Adrenal gland (tissue), 12 donors: ENCODE results near the gene KIAA1671. TPM values are rescaled to one million over a fixed set of nuclear protein-coding genes. Genes with fewer than 3 reads are reported as not detected.

Experiments
- DNase-seq, 7 donors: peaks; one replicate each; pipeline ENCODE4 v3.0.0-alpha.2; 2019 to 2020
- H3K27ac ChIP-seq, 5 donors: fragments of 200-600 bp; sonication (generic) in 4 of 5; 1 replicate in 3 of 5; 2 replicates in 2 of 5; pipeline versions ENCODE4 v1.5.1 to v1.8.0; 2016 to 2020; ENCODE audit warnings: mild to moderate bottlenecking in 1 of 5
- H3K27me3 ChIP-seq: fragments of 200-600 bp; 2 replicates; pipeline ENCODE4 v1.8.0; 2021
- H3K36me3 ChIP-seq, 2 donors: fragments of 200-600 bp; replicated peaks in 1 of 2; 1 replicate in 1 of 2; 2 replicates in 1 of 2; pipeline versions ENCODE4 v1.5.1 to v1.8.0; 2018 to 2022
- H3K4me1 ChIP-seq, 2 donors: fragments of 200-600 bp; replicated peaks in 1 of 2; 1 replicate in 1 of 2; 2 replicates in 1 of 2; pipeline versions ENCODE4 v1.5.1 to v1.8.0; 2018 to 2021
- H3K4me3 ChIP-seq, 4 donors: fragments of 200-600 bp; sonication (generic) in 3 of 4; one replicate each; pipeline ENCODE4 v1.5.1; 2016 to 2018
- H3K9me3 ChIP-seq, 3 donors: fragments of 200-600 bp; sonication (generic) in 1 of 3; replicated peaks in 1 of 3; 1 replicate in 2 of 3; 2 replicates in 1 of 3; pipeline versions ENCODE4 v1.5.1 to v1.8.0; 2016 to 2021
- CTCF ChIP-seq, 6 experiments: fragments of 450-650 bp in 4 of 6; fragments of 200-600 bp in 2 of 6; sonication (generic) in 1 of 6; IDR thresholded peaks; 1 replicate in 5 of 6; 2 replicates in 1 of 6; pipeline versions ENCODE4 v1.5.1 to v1.8.0; 2016 to 2021; ENCODE audit warnings: antibody characterized with exemption in 6 of 6, mild to moderate bottlenecking in 2 of 6, moderate library complexity in 1 of 6
- POLR2A ChIP-seq, 2 donors: fragments of 450-650 bp; IDR thresholded peaks; one replicate each; pipeline ENCODE4 v1.6.1; 2017; ENCODE audit warnings: antibody characterized with exemption in 2 of 2, mild to moderate bottlenecking in 2 of 2, moderate library complexity in 1 of 2
- WGBS, 4 donors: extraction: QIAGEN DNeasy Blood & Tissue Kit in 2 of 4; methylation state at CpG; one replicate each; pipeline versions ENCODE4 v1.1.5 to v1.1.7; 2013 to 2017; 5-methylcytosine and 5-hydroxymethylcytosine counted together
- intact Hi-C, 2 donors: fragments of 100-400 bp; cut with DNase I; formaldehyde crosslinking; loops; one replicate each; pipeline versions ENCODE4 v1.14.1 to v1.15.0; 2022 to 2023
- polyA plus RNA-seq, 3 donors: library from polyadenylated mRNA; stranded (reverse); fragments of 200-250 nt in 2 of 3; fragments of 350-450 nt in 1 of 3; fragmentation: Illumina TruSeq in 1 of 3; extraction: RNeasy Lipid Tissue Mini Kit (QIAGEN cat#74804) in 1 of 3; gene quantifications; one replicate each; pipeline ENCODE4 v1.2.3, GENCODE V29; 2013 to 2014
- total RNA-seq, 9 donors: library from RNA; depleted of rRNA in 4 of 9; stranded (reverse); fragments of >200 nt in 4 of 9; fragments of 120-200 nt in 1 of 9; fragmentation: NEBNext Ultra II Directional in 1 of 9; extraction: Animal tissue kit (Norgen Biotek cat#: 25700) in 1 of 9; gene quantifications; one replicate each; pipeline versions ENCODE4 v1.1.0 to v1.2.4, GENCODE V29; 2013 to 2023
- donor health status: healthy with polysubstance abuse.
- donor health status: Bipolar disorder and iron deficiency.
- donor health status: DM: yes; HTN: yes; CAD: no.
- donor health status: DM: no; HTN: no; CAD: no.
- donor health status: DM: no; HTN: no; CAD: no.
- donor health status: DM: yes; HTN: yes; CAD: no.

The KIAA1671 gene
- total and polyA plus RNA-seq, 12 donors, result 5.3 to 71.0 (median 45.8) TPM

- Histone ChIP-seq H3K4me3 (no peak overlapping the region), H3K36me3 (no peaks in the 10 kb centered on the region), H3K4me1 (peaks cover 14 to 17% of the 10 kb centered on the region in 2 donors), H3K27me3 (no peaks in the 10 kb centered on the region), H3K27ac (no peak overlapping the region), H3K9me3 (no peaks in the 10 kb centered on the region)
- 49 to 81% (median 68%) methylated on average over 4 of the region's 4 CpGs for WGBS, 4 donors
- TF ChIP-seq CTCF (IDR thresholded peaks at IDR 0.05), result no peak
- no peak for TF ChIP-seq POLR2A (IDR thresholded peaks at IDR 0.05)
- intact Hi-C loops, result no loop called here
- no peak for DNase-seq
Measured at GRCh38 chr22:25146906-25147641, 194.6 kb downstream of the KIAA1671 start.

GRCh38 chr22:25147642-25147928 is 195.1 kb downstream of the KIAA1671 start:
- no peaks in the 10 kb centered on the region for H3K27me3 ChIP-seq
- peaks cover 14 to 17% of the 10 kb centered on the region in 2 donors for H3K4me1 ChIP-seq
- H3K36me3 ChIP-seq, result no peaks in the 10 kb centered on the region
- intact Hi-C loops, result no loop called here
- no peak overlapping the region for H3K4me3 ChIP-seq
- 67 to 90% (median 79%) methylated on average over 2 of the region's 2 CpGs for WGBS, 4 donors
- DNase-seq, result no peak
- TF ChIP-seq CTCF (IDR thresholded peaks at IDR 0.05), result no peak
- peak overlapping the region in 1 of 5 donors; percentile 32 for H3K27ac ChIP-seq
- no peaks in the 10 kb centered on the region for H3K9me3 ChIP-seq

DNA sequence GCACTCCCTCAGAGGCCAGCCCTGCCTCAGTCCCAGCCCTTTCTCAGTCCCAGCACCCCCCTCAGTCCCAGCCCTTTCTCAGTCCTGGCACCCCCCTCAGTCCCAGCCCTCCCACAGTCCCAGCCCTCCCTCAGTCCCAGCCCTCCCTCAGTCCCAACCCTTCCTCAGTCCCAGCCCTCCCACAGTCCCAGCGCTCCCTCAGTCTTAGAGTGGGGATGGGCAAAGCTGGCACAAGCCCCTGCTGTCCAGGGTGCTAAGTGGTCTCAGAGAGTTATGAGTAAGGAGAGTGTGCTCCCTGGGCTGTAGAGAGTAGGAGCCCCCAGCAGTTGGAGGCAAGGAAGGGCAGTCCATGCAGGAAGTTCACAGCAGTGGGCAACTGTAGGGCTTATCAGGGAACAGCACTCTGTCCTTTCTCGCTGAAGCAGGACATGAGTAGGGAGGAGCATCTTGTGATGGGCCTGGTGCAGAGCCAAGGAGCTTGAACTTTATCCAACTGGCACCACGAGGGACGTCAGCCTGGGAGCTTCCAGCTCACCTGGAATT is 195.7 kb downstream of the KIAA1671 start:
- DNase-seq, result peak; percentile 48 to 76 (median 67)
- no peaks in the 10 kb centered on the region for H3K27me3 ChIP-seq
- no peak overlapping the region for H3K4me3 ChIP-seq
- TF ChIP-seq CTCF (IDR thresholded peaks at IDR 0.05) (peak in 1 of 6 experiments; percentile 5), POLR2A (IDR thresholded peaks at IDR 0.05) (no peak)
- H3K36me3 ChIP-seq, result no peaks in the 10 kb centered on the region
- H3K4me1 ChIP-seq, result peaks cover 14 to 17% of the 10 kb centered on the region in 2 donors
- H3K27ac ChIP-seq, result peak overlapping the region in 3 of 5 donors; percentile 29 to 68 (median 32)
- 0 to 27% (median 22%) methylated on average over 1 to 4 of the region's 4 CpGs for WGBS, 4 donors
- no peaks in the 10 kb centered on the region for H3K9me3 ChIP-seq
- intact Hi-C loops, result no loop called here

DNA sequence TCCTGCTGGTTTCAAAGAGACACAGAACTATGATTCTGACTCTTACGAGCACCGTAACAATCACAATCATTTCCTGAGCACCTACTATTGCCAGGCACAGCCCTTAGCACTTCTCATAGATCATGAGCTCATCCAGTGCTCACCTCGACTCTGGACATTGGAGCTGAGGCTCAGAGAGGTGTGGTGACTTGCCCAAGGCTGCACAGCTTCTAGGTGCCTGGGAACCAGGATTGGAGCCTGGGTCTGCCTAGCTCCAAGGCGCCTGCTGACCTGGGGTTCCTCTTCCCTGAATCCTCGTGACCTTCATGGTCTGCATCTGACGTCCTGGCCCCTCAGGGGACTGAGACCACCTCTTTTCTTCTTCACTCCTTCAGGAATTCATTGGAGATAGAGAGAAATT is 196.5 kb downstream of the KIAA1671 start:
- DNase-seq, result no peak
- WGBS, 4 donors, result 78 to 84% (median 82%) methylated on average over 6 of the region's 6 CpGs
- TF ChIP-seq CTCF (IDR thresholded peaks at IDR 0.05), result no peak
- TF ChIP-seq POLR2A (IDR thresholded peaks at IDR 0.05), result no peak
- Histone ChIP-seq H3K4me3 (no peak overlapping the region), H3K4me1 (peaks cover 15 to 17% of the 10 kb centered on the region in 2 donors), H3K27me3 (no peaks in the 10 kb centered on the region), H3K9me3 (no peaks in the 10 kb centered on the region), H3K36me3 (no peaks in the 10 kb centered on the region), H3K27ac (peak overlapping the region in 3 of 5 donors; percentile 29 to 68 (median 32))
- intact Hi-C loops, result no loop called here
